Measurements from ENCODE around the gene STRIP1. TPM values are rescaled to one million over a fixed set of nuclear protein-coding genes. Genes with fewer than 3 reads are reported as not detected.
A peak's percentile ranks its signal among the peaks of the same experiment; 100 is the strongest.

STRIP1 gene
- total RNA-seq, 1 experiment from 2014 or later: 25.7 TPM

- no peak for DNase-seq (ENCODE audit: low spot score)
These were observed 15.6 kb downstream of the STRIP1 start for GRCh38 chr1:110049801-110050601.

DNA sequence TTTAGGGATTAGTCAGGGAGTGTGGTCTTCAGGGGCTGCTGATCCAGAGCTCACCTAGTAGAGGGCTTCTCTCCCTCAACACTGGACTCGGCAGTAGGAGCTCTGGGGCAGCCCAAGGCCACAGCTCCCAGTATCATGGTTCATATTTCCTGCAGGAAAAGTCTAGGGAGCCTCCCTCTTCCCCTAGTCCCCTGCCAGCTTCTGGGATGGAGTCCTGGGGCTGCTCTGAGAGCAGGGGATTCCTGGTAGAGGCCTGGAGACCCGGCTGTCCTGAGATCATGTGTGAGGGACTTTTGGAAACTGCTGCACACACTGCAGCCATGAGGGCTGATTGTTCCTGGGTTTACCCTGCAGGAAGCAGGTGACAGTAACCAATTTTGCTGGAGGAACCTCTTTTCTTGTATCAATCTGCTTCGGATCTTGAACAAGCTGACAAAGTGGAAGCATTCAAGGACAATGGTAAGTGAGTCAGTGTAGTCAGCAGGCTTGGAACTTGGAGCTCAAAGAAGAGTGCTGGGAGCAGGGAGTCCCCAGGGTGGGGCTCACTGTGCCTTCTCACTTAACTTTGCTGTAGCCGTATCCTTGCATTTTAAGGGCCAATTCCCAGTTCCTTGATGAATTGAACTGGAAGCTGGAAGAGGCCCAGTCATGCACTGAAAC, 16.3 kb downstream of the STRIP1 start:
- no peak for DNase-seq (ENCODE audit: low spot score)

DNA sequence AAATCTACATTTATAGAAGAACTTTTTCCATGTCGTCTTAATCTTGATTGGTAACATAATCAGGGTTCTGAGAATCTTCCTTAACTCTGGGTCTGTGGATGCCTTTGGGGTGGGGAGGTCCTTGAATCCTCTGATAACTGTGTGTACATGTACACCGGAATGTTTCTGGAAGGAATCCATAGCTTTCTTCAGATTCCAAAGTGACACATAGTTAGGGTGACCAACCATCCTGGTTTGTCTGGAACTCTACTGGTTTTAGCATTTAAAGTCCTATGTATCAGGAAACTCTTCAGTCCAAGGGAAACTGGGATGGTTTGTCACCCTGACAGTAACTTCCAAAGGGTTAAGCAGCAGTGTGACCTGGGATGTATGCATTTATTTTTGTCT, 16.8 kb downstream of the STRIP1 start:
- no peak for DNase-seq (ENCODE audit: low spot score)

- DNase-seq (ENCODE audit: low spot score): peak; percentile 27
These were observed 19.4 kb downstream of the STRIP1 start for GRCh38 chr1:110053552-110054428.

DNA sequence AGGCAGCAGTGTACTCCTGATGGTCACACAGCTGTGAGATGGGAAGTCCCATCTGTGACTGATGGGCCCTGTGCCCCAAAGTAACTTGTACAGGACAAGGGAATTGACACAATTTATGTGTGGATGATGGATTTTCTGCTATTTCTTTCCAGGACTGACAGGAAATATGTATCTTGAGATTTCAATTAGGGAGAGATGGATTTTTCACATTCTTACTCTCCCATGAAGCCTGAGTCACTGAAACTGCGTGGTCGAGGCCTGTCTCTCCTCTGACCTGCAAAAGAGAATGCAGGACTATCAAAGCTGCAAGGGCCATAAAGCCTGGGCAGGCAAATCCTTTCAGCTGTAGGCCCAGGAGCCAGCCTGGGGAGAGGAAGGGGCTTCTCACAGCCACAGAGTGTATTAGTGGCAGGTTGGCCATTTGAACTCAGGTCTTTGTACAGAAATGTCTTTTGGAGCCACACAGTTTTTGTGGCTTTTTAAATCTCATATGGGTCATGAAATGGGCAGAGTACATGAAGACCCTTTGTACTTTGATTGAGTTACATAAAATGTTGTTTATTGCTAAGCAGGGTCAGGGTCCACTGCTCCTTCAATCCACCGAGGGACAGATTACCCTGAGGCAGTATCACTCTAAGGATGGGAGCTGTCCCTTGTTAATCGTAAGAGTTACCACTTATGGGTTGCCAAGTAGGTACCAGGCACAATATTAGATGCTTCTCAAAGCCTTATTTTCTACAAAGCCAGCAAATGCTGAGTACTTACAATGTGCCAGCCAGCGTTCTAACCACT, 21.3 kb downstream of the STRIP1 start:
- DNase-seq (ENCODE audit: low spot score): no peak

- DNase-seq (ENCODE audit: low spot score): no peak
These were observed 21.9 kb downstream of the STRIP1 start for GRCh38 chr1:110056285-110056683.

- DNase-seq (ENCODE audit: low spot score): peak; percentile 14
These were observed 22.4 kb downstream of the STRIP1 start for GRCh38 chr1:110056776-110057175.

GRCh38 chr1:110057963-110058518, 23.6 kb downstream of the STRIP1 start:
- no peak for DNase-seq (ENCODE audit: low spot score)

GRCh38 chr1:110058591-110058990, 24.2 kb downstream of the STRIP1 start:
- DNase-seq (ENCODE audit: low spot score): no peak

DNA sequence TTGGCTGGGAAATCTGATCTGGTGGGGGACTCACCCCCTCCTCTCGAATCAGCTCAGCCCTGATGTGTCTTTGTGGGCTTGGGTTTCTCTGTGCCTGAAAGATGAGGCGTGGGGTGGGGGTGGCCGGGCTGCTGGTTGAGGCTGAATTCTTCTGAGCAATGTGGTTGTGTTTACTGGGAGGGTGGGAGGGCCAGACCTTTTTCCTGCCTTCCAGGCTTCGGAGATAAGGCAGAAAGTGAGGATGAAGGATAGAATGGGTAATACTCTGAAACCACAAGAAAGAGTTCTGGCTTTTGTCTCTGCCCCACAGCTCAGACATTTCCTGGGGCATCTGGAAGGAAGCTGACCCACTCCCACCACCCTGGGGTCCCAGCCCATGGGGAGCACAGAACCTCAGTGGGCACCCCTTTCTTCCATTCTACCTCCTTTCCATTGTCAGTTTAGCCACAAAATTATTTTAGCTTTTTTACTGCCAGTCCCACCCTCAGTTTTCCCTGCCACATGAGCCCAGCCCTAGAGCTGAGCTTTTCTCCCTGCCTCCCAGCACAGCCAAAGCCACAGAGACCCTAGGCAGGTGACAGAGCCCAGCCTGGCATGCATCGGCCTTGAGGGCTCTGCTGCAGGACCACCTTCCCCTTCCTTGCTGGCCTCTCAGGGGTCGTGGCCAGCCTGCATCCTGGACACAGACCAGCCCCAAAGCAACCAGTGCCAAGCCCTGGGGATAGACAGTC, 24.9 kb downstream of the STRIP1 start:
- DNase-seq (ENCODE audit: low spot score): no peak

DNA sequence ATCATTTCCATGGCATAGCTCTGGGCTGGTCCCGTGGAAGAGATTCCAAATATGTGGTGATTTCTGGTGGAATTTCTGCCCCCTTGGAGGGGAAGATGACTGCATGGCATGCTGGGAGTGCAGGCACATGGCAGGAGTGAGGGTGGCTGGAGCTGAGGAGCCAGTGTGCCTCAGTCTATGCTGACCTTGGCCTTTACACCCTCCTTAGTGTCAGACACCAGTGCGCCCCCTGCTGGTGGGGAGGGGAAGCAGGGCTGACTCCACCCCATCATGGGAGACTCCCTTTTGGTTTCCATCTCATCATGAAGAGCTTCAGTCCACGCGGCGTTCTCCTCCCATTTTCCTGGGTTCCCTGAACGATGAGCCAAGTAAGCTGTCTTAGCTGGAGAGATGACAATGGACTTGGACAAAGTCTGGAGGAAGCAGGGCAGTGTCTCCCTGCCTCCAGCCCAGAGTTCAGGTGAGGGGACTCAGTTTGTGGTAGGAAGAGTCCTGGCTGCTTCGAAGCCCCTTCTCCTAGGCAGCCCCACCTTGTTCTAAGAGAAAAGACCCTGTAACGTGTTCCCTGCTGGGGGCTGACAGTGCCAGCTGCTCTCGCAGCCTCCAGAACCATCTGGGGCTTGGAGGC, 25.7 kb downstream of the STRIP1 start:
- peak; percentile 16 for DNase-seq (ENCODE audit: low spot score)

GRCh38 chr1:110060662-110061060, 26.2 kb downstream of the STRIP1 start:
- no peak for DNase-seq (ENCODE audit: low spot score)

- no peak for DNase-seq (ENCODE audit: low spot score)
These were observed 26.9 kb downstream of the STRIP1 start for GRCh38 chr1:110061341-110061740.

GRCh38 chr1:110062612-110063011, 28.2 kb downstream of the STRIP1 start:
- DNase-seq (ENCODE audit: low spot score): no peak

DNA sequence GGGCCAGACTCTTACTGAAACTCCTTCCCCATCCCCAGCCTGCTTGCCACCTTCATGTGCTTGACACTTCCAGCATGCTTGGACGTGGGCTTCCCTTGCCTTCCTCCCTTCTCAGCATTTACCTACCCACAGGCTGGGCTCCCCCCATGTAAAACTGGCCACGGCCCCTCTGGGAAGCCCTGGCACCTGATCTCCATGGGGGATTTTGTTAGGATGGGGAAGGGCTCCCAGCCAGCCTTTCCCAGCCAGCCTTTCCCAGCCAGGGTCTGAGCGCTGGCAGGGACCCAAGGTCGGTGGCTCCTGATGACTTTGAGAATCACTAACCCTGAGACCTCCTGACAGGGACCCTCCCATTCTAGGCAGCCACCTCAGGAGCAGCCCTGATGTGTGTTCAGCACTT, 29.4 kb downstream of the STRIP1 start:
- DNase-seq (ENCODE audit: low spot score): no peak

GRCh38 chr1:110064576-110065337, 30.3 kb downstream of the STRIP1 start:
- no peak for DNase-seq (ENCODE audit: low spot score)

- no peak for DNase-seq (ENCODE audit: low spot score)
These were observed 31.4 kb downstream of the STRIP1 start for GRCh38 chr1:110065841-110066240.

GRCh38 chr1:110067479-110067892, 33.1 kb downstream of the STRIP1 start:
- DNase-seq (ENCODE audit: low spot score): no peak
